ENCODE data around the gene KIF1A. TPM values are rescaled to one million over a fixed set of nuclear protein-coding genes. Genes with fewer than 3 reads are reported as not detected.

The KIF1A gene
- total and polyA plus RNA-seq, 2 of the 8 experiments (the other 6 are each of a cell fraction or from before 2014, with no cell fraction given): 61.3 to 281 TPM

DNA sequence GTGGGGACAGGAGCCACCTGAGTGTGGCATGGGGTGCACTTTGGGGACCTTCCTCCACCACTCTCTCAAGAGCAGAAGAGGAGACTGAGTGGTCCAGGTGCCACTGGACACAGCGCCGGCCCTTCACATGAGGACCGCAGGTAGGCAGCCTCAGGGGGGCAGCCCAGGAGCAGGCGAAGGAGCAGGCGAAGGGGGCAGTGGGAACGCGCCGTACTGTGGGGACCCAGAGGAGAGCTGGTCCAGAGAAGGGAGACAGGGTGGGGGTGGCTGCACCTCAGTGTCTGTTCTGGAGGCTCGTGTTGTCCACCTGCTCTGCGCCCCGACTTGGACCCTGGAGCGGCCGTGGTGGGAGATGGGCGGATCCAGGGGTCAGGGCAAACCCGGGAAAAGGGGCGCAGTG, 73.3 kb downstream of the KIF1A start:
- Histone ChIP-seq H3K56ac (replicated peaks; ENCODE audit: insufficient read length, low read depth, low read length) (no peak overlapping the region), H3K27ac (ENCODE audit: low read depth, low read length) (no peak overlapping the region), H3K79me2 (ENCODE audit: control insufficient read depth in 1 of 2, insufficient read depth in 2 of 2, low read length in 2 of 2) (no peaks in the 10 kb centered on the region; a peak in 1 of 4 replicates), H3K4me3 (ENCODE audit: extremely low read depth in 1 of 4, insufficient read depth in 2 of 4, low read depth in 3 of 4, low read length in 4 of 4) (no peak overlapping the region), H3K4me1 (replicated peaks in 1 of 4; ENCODE audit: control insufficient read depth in 3 of 4, insufficient read depth in 4 of 4, low read length in 3 of 4) (no peaks in the 10 kb centered on the region), H2BK12ac (ENCODE audit: low read depth, low read length) (no peak overlapping the region), H3K36me3 (ENCODE audit: control insufficient read depth in 2 of 4, insufficient read depth in 4 of 4, low read length in 3 of 4) (peaks cover 35 to 79% (median 67%) of the 10 kb centered on the region in 4 experiments; a peak in 7 of 8 replicates), H2BK20ac (ENCODE audit: low read length) (no peak overlapping the region), H3K4ac (replicated peaks; ENCODE audit: insufficient read length, low read depth, low read length) (no peak overlapping the region), H4K91ac (replicated peaks; ENCODE audit: insufficient read length, low read length) (no peak overlapping the region), H3K23me2 (ENCODE audit: low read depth, low read length) (no peaks in the 10 kb centered on the region), H3K79me1 (ENCODE audit: low read depth, low read length) (no peaks in the 10 kb centered on the region; the same call in none of the 2 replicates), H4K5ac (ENCODE audit: insufficient read length, low read depth, low read length) (no peak overlapping the region), H3K27me3 (replicated peaks in 1 of 4; ENCODE audit: control insufficient read depth in 3 of 4, extremely low read depth in 1 of 4, insufficient read depth in 3 of 4, low read length in 3 of 4) (no peaks in the 10 kb centered on the region), H2BK120ac (replicated peaks; ENCODE audit: low read depth, low read length) (no peak overlapping the region), H2AFZ (ENCODE audit: low read length) (no peak overlapping the region), H3K23ac (ENCODE audit: insufficient read length) (no peak overlapping the region), H4K8ac (ENCODE audit: extremely low read depth, insufficient read depth, low read length) (no peak overlapping the region; the same call in 1 of the 2 replicates), H3K14ac (ENCODE audit: insufficient read length) (no peak overlapping the region), H3K9ac (replicated peaks in 1 of 4; ENCODE audit: extremely low read depth in 1 of 4, low read depth in 3 of 4, low read length in 3 of 4) (no peak overlapping the region), H3K4me2 (ENCODE audit: insufficient read depth in 1 of 2, low read depth in 2 of 2, low read length in 2 of 2) (no peak overlapping the region), H3K9me3 (ENCODE audit: insufficient read depth in 2 of 2, low read depth in 1 of 2, low read length in 1 of 2) (no peaks in the 10 kb centered on the region), H2AK5ac (ENCODE audit: low read depth, low read length) (no peak overlapping the region), H4K20me1 (replicated peaks in 1 of 2; ENCODE audit: control insufficient read depth in 1 of 2, insufficient read depth in 2 of 2, low read length in 2 of 2) (peaks cover 12 to 13% of the 10 kb centered on the region in 2 experiments), H2BK15ac (ENCODE audit: low read length) (no peak overlapping the region), H2BK5ac (ENCODE audit: low read depth, low read length) (no peak overlapping the region), H3K18ac (ENCODE audit: extremely low read depth, low read length) (no peak overlapping the region)
- DNase-seq (ENCODE audit: low read depth in 1 of 2, low spot score in 2 of 2) (no peak), FAIRE-seq (no peak)
- ChIA-PET CTCF (ENCODE audit: partially characterized antibody) (interaction anchor here (1.0 kb wide), 1 partner anchor 24 kb away, joined by 3 read pairs; no protein-coding TSS in a partner anchor), POLR2A (ENCODE audit: partially characterized antibody) (interaction anchor here (0.9 to 3.4 kb wide), 8 partner anchors 9 to 75 kb away, joined by 3 to 21 read pairs (median 7); no protein-coding TSS in a partner anchor)
- 89% methylated on average over 8 of the region's 16 CpGs; no CpG with 5 or more reads in 1 of the 2 experiments for WGBS, 2 experiments (ENCODE audit: extremely low coverage in 1 of 2, insufficient coverage in 1 of 2, insufficient read length in 1 of 2, insufficient replicate concordance in 2 of 2, low coverage in 1 of 2, low lambda C conversion rate in 2 of 2, missing lambda C conversion rate in 1 of 2)
